ENCODE data around the gene APC.

DNA sequence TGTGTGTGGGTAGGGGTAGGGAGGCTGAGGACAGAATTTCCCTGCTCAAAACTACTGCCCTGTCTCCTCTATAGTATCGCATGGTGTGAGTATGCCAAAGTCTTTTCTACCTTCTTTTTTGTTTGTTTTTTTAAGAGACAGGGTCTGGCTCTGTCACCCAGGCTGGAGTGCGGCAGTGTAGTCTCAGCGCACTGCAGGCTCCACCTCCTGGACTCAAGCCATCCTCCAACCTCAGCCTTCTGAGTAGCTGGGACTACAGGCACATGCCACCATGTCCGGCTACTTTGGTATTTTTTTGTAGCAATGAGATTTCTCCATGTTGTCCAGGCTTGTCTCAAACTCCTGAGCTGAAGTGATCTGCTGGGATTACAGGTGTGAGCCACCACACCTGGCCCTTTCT lies 125.9 kb downstream of the APC start:
- TF ChIP-seq, protein P1, sequence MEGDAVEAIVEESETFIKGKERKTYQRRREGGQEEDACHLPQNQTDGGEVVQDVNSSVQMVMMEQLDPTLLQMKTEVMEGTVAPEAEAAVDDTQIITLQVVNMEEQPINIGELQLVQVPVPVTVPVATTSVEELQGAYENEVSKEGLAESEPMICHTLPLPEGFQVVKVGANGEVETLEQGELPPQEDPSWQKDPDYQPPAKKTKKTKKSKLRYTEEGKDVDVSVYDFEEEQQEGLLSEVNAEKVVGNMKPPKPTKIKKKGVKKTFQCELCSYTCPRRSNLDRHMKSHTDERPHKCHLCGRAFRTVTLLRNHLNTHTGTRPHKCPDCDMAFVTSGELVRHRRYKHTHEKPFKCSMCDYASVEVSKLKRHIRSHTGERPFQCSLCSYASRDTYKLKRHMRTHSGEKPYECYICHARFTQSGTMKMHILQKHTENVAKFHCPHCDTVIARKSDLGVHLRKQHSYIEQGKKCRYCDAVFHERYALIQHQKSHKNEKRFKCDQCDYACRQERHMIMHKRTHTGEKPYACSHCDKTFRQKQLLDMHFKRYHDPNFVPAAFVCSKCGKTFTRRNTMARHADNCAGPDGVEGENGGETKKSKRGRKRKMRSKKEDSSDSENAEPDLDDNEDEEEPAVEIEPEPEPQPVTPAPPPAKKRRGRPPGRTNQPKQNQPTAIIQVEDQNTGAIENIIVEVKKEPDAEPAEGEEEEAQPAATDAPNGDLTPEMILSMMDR (IDR thresholded peaks at IDR 0.05) = no peak
- no peak for TF ChIP-seq POLR2A (IDR thresholded peaks at IDR 0.05)
- no peak for TF ChIP-seq EP300 (IDR thresholded peaks at IDR 0.05)
- no peak for TF ChIP-seq POLR2AphosphoS5 (IDR thresholded peaks at IDR 0.05)

All from stomach (tissue), 4 donors.